GM23248 (cell line): ENCODE results near the gene SHFL. TPM values are rescaled to one million over a fixed set of nuclear protein-coding genes. Genes with fewer than 3 reads are reported as not detected.

Source experiments
- DNase-seq: peaks from one replicate; pipeline ENCODE4 v3.0.0-alpha.2; 2015
- H2AFZ ChIP-seq: fragments of 200-600 bp; sonication (generic); 2 replicates; pipeline ENCODE4 v1.6.1; 2016; ENCODE audit warnings: antibody characterized with exemption
- H3F3A ChIP-seq: fragments of 200-600 bp; sonication (generic); 2 replicates; pipeline ENCODE4 v1.6.1; 2016; ENCODE audit warnings: mild to moderate bottlenecking, antibody characterized with exemption, mixed run types; ENCODE audit not compliant: insufficient read depth
- H3K27ac ChIP-seq: fragments of 200-600 bp; sonication (generic); 2 replicates; pipeline ENCODE4 v1.5.1; 2016; ENCODE audit warnings: mild to moderate bottlenecking
- H3K27me3 ChIP-seq: fragments of 200-600 bp; sonication (generic); replicated peaks from 2 replicates; pipeline ENCODE4 v1.6.1; 2016; ENCODE audit warnings: mild to moderate bottlenecking; ENCODE audit not compliant: insufficient read depth
- H3K36me3 ChIP-seq: fragments of 200-600 bp; sonication (generic); 2 replicates; pipeline ENCODE4 v1.6.1; 2016; ENCODE audit warnings: low read depth, mild to moderate bottlenecking
- H3K4me1 ChIP-seq: fragments of 200-600 bp; sonication (generic); 2 replicates; pipeline ENCODE4 v1.6.1; 2016; ENCODE audit warnings: mild to moderate bottlenecking; ENCODE audit not compliant: insufficient read depth
- H3K4me2 ChIP-seq: fragments of 200-600 bp; sonication (generic); one replicate; pipeline ENCODE4 v1.6.1; 2016; ENCODE audit warnings: mild to moderate bottlenecking; ENCODE audit not compliant: unreplicated experiment
- H3K4me3 ChIP-seq: fragments of 200-600 bp; sonication (generic); 2 replicates; pipeline ENCODE4 v1.5.1; 2016; ENCODE audit warnings: mild to moderate bottlenecking
- H3K79me2 ChIP-seq: fragments of 200-600 bp; sonication (generic); 2 replicates; pipeline ENCODE4 v1.6.1; 2016; ENCODE audit warnings: mild to moderate bottlenecking; ENCODE audit not compliant: insufficient read depth
- H3K9ac ChIP-seq: fragments of 200-600 bp; sonication (generic); 2 replicates; pipeline ENCODE4 v1.6.1; 2016; ENCODE audit warnings: mild to moderate bottlenecking
- H3K9me2 ChIP-seq: fragments of 200-600 bp; sonication (generic); 2 replicates; pipeline ENCODE4 v1.6.1; 2016; ENCODE audit warnings: mixed run types, mild to moderate bottlenecking, moderate library complexity; ENCODE audit not compliant: insufficient read depth
- H3K9me3 ChIP-seq: fragments of 200-600 bp; sonication (generic); one replicate; pipeline ENCODE4 v1.6.1; 2017; ENCODE audit warnings: low read depth
- H4K20me1 ChIP-seq: fragments of 200-600 bp; sonication (generic); 2 replicates; pipeline ENCODE4 v1.6.0; 2016; ENCODE audit not compliant: insufficient read depth
- EZH2 ChIP-seq: fragments of 200-600 bp; sonication (generic); IDR thresholded peaks from 2 replicates; pipeline ENCODE4 v1.6.1; 2018; ENCODE audit warnings: antibody characterized with exemption, mild to moderate bottlenecking; ENCODE audit not compliant: insufficient read depth, poor library complexity, severe bottlenecking
- EZH2phosphoT487 ChIP-seq: fragments of 200-600 bp; sonication (generic); IDR thresholded peaks from 2 replicates; pipeline ENCODE4 v1.6.1; 2018; ENCODE audit warnings: antibody characterized with exemption, moderate library complexity, mild to moderate bottlenecking, low read depth; ENCODE audit not compliant: insufficient read depth
- WGBS, 2 experiments: methylation state at CpG; one replicate each; pipeline ENCODE4 v1.1.6; 2015 to 2017; ENCODE audit warnings: low lambda C conversion rate in 2 of 2, low coverage in 1 of 2; ENCODE audit errors: missing lambda C conversion rate in 2 of 2; 5-methylcytosine and 5-hydroxymethylcytosine counted together
- in situ Hi-C: fragments of 300-500 bp; cut with MboI; formaldehyde crosslinking; loops from 2 replicates; pipeline ENCODE4 v1.15.0; 2020
- polyA plus RNA-seq: library from polyadenylated mRNA; unstranded; fragments of >200 nt; fragmentation: Nextera tagmentation; extraction: Ambion mirVana; gene quantifications from 2 replicates; pipeline ENCODE4 v1.2.1, GENCODE V29; 2016
- total RNA-seq: library from RNA; depleted of rRNA; stranded (reverse); fragments of >200 nt; shearing (Covaris generic); gene quantifications from 2 replicates; pipeline ENCODE4 v1.2.3, GENCODE V29; 2014

SHFL gene
- total and polyA plus RNA-seq, 2 experiments from 2014 or later: 29.8 to 33.0 TPM

GRCh38 chr19:10079031-10079453 is 7.1 kb upstream of the SHFL start:
- Histone ChIP-seq H3K9me2 (no peaks in the 10 kb centered on the region), H3K36me3 (no peaks in the 10 kb centered on the region), H3K4me3 (no peak overlapping the region), H3K9ac (no peak overlapping the region), H3K9me3 (no peaks in the 10 kb centered on the region), H3K27ac (no peak overlapping the region), H2AFZ (no peak overlapping the region), H3K4me1 (no peaks in the 10 kb centered on the region), H3K79me2 (no peaks in the 10 kb centered on the region), H3F3A (no peaks in the 10 kb centered on the region), H3K27me3 (peaks cover 4% of the 10 kb centered on the region), H3K4me2 (no peak overlapping the region), H4K20me1 (no peaks in the 10 kb centered on the region)
- TF ChIP-seq EZH2: no peak
- TF ChIP-seq EZH2phosphoT487: no peak
- in situ Hi-C loops: no loop called here
- 70 to 73% methylated on average over 7 of the region's 7 CpGs for WGBS, 2 experiments
- DNase-seq: no peak

GRCh38 chr19:10083911-10084310 is 2.2 kb upstream of the SHFL start:
- Histone ChIP-seq H3K27ac (no peak overlapping the region), H3K9me3 (no peaks in the 10 kb centered on the region), H3K4me3 (no peak overlapping the region), H3K27me3 (no peaks in the 10 kb centered on the region; the same call in 1 of the 2 replicates), H3K4me1 (no peaks in the 10 kb centered on the region), H3K9ac (no peak overlapping the region), H2AFZ (no peak overlapping the region), H3K79me2 (no peaks in the 10 kb centered on the region), H4K20me1 (no peaks in the 10 kb centered on the region), H3K4me2 (no peak overlapping the region), H3K36me3 (no peaks in the 10 kb centered on the region), H3K9me2 (no peaks in the 10 kb centered on the region), H3F3A (no peaks in the 10 kb centered on the region)
- no peak for DNase-seq
- TF ChIP-seq EZH2 (no peak), EZH2phosphoT487 (no peak)
- in situ Hi-C loops: no loop called here
- 70 to 75% methylated on average over 9 of the region's 9 CpGs for WGBS, 2 experiments

- no peak overlapping the region for H3K27ac ChIP-seq
- TF ChIP-seq EZH2 (no peak), EZH2phosphoT487 (no peak)
- H3K4me1 ChIP-seq: no peaks in the 10 kb centered on the region
- H3K79me2 ChIP-seq: no peaks in the 10 kb centered on the region
- H3K4me2 ChIP-seq: no peak overlapping the region
- no peaks in the 10 kb centered on the region for H4K20me1 ChIP-seq
- no peak overlapping the region for H3K4me3 ChIP-seq
- no peaks in the 10 kb centered on the region for H3K36me3 ChIP-seq
- H3K9me2 ChIP-seq: no peaks in the 10 kb centered on the region
- in situ Hi-C loops: no loop called here
- DNase-seq: no peak
- no peak overlapping the region for H2AFZ ChIP-seq
- H3K9me3 ChIP-seq: no peaks in the 10 kb centered on the region
- H3F3A ChIP-seq: no peaks in the 10 kb centered on the region
- no peaks in the 10 kb centered on the region for H3K27me3 ChIP-seq
- 16 to 23% methylated on average over 3 of the region's 3 CpGs for WGBS, 2 experiments
- H3K9ac ChIP-seq: no peak overlapping the region
Observed at GRCh38 chr19:10084803-10085202, 1.3 kb upstream of the SHFL start.

GRCh38 chr19:10086591-10087192 is 575 bp downstream of the SHFL start:
- no peaks in the 10 kb centered on the region for H3K4me1 ChIP-seq
- no peak overlapping the region for H3K27ac ChIP-seq
- TF ChIP-seq EZH2phosphoT487: no peak
- TF ChIP-seq EZH2: no peak
- peak overlapping the region; percentile 91 for H3K9ac ChIP-seq
- in situ Hi-C loops: no loop called here
- no peaks in the 10 kb centered on the region for H3K79me2 ChIP-seq
- H4K20me1 ChIP-seq: no peaks in the 10 kb centered on the region
- no peaks in the 10 kb centered on the region for H3K36me3 ChIP-seq
- no peaks in the 10 kb centered on the region for H3K9me2 ChIP-seq
- no peaks in the 10 kb centered on the region for H3F3A ChIP-seq
- 12 to 21% methylated on average over 25 to 43 of the region's 43 CpGs for WGBS, 2 experiments
- H2AFZ ChIP-seq: peak overlapping the region; percentile 90
- no peaks in the 10 kb centered on the region for H3K27me3 ChIP-seq
- peak overlapping the region; percentile 96 for H3K4me2 ChIP-seq
- DNase-seq: peak; percentile 42
- H3K4me3 ChIP-seq: peak overlapping the region; percentile 95
- H3K9me3 ChIP-seq: no peaks in the 10 kb centered on the region
